Activated naive CD4-positive, alpha-beta T cell (primary cell): ENCODE measurements around the gene CARNS1.

ENCODE experiments used
- DNase-seq, 4 experiments: peaks; one replicate each; lab custom pipeline; 2025; lab: John Stamatoyannopoulos, UW

The CARNS1 gene

GRCh38 chr11:67440229-67441097, 25.0 kb downstream of the CARNS1 start:
- no peak for DNase-seq

- no peak for DNase-seq
These were observed 25.7 kb downstream of the CARNS1 start for GRCh38 chr11:67441098-67441563.

GRCh38 chr11:67441731-67442351, 26.4 kb downstream of the CARNS1 start:
- no peak for DNase-seq

GRCh38 chr11:67442504-67443404, 27.3 kb downstream of the CARNS1 start:
- DNase-seq: no peak

GRCh38 chr11:67445515-67445914, 30.0 kb downstream of the CARNS1 start:
- no peak for DNase-seq

GRCh38 chr11:67448220-67448609, 32.7 kb downstream of the CARNS1 start:
- DNase-seq: no peak

- DNase-seq: no peak
These were observed 33.8 kb downstream of the CARNS1 start for GRCh38 chr11:67449116-67449844.

GRCh38 chr11:67450796-67451657, 35.5 kb downstream of the CARNS1 start:
- no peak for DNase-seq

GRCh38 chr11:67451658-67451976, 36.1 kb downstream of the CARNS1 start:
- DNase-seq: no peak

GRCh38 chr11:67452141-67452952, 36.9 kb downstream of the CARNS1 start, which contains the start of gene GPR152:
Gene GPR152 (minus strand): TSS chr11:67452729. CDS start chr11:67452724, 5 bp downstream.
- no peak for DNase-seq

GRCh38 chr11:67453816-67454732, 38.6 kb downstream of the CARNS1 start:
- no peak for DNase-seq

GRCh38 chr11:67455054-67455453, 39.6 kb downstream of the CARNS1 start, which contains the start of gene CABP4:
Gene CABP4 (plus strand): TSS chr11:67455354. CDS start chr11:67455424, 70 bp downstream.
- no peak for DNase-seq

- no peak for DNase-seq
These were observed 40.7 kb downstream of the CARNS1 start for GRCh38 chr11:67456068-67456705.

GRCh38 chr11:67457453-67457852, 42.0 kb downstream of the CARNS1 start:
- DNase-seq: no peak

- no peak for DNase-seq
These were observed 42.8 kb downstream of the CARNS1 start for GRCh38 chr11:67458266-67458665.

- no peak for DNase-seq
These were observed 47.7 kb downstream of the CARNS1 start for GRCh38 chr11:67463186-67463585.

- DNase-seq: no peak
These were observed 48.4 kb downstream of the CARNS1 start for GRCh38 chr11:67463680-67464410.
